NCI-H2196 (cell line): ENCODE measurements around the gene SKAP1.
A peak's percentile ranks its signal among the peaks of the same experiment; 100 is the strongest.

Experiments
- DNase-seq: peaks from one replicate; lab custom pipeline; 2025; ENCODE audit not compliant: unreplicated experiment; lab: John Stamatoyannopoulos, UW

SKAP1 gene

DNA sequence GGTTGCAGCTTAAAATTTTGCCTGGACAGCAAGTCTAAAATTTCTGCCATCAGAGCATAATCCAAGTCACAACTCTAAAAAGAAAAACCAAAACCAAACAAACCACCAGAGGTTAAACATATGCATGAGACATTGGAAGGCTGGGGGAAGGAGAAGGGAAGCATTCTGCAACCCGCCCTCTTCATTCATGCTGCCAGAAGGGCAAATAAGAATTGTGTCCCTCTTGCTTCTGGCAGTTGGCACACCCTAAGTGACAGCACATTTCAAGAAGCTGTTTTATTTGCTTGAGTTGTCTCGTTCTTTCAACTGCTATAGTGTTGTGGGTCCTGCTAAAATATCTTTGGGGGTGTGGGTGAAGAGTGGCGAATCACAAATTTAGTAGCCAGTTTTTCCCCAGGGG is 99.6 kb downstream of the SKAP1 start:
- no peak for DNase-seq

DNA sequence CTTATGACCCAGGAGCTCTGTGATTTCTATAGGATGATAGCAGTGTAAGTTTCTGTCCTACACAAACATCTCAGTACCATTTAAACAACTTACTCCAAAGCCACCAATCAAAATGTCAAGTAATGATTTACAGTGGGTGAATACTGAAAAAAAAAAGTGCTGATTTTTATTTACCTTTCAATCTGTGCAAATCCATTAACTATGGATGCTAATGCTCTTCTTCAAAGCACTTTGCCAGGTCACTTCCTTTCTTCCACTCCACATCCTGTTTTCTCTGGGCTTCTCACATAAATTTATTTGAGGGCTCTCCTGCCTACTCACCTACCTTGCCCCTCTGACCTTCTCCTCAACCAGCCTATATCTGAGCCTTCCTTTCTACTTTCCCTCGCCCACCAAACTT is 101.6 kb downstream of the SKAP1 start:
- no peak for DNase-seq

DNA sequence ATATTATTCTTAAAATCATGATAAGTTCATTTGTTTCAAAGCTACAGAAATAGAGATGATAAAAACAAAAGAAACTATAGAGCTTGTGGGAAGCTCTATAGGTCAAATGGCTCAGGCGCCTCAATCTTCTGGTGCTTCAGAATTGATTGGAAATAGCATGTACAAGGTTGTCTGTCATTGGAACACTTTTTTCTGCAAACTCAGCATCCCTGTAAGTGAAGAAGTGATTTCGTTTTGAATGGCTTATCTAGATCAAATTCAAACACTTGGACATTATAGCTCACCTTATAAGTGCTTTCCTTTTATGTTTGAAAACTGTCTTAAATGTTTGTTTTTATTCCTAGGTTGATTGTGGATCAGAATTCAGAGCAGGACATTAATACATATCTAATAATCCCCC is 103.7 kb downstream of the SKAP1 start:
- DNase-seq, result no peak

DNA sequence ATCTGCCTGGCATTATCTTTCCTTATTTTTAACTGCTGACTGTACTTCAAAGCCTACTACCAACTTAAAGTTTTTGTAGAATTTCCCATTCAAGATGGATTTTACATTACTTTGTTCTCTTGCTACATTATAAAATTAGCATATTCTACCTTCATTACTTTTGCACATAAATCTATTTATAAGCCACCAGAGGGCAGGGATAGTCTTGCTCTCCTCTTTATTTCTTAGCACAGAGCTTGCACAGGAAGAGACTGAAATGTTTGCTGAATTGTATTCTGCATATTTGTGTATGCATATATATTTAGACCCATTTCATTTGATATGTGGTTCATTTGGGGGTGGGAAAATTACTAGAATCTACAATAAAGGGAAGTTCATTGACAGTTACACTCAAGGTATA is 108.0 kb downstream of the SKAP1 start:
- DNase-seq, result no peak

DNA sequence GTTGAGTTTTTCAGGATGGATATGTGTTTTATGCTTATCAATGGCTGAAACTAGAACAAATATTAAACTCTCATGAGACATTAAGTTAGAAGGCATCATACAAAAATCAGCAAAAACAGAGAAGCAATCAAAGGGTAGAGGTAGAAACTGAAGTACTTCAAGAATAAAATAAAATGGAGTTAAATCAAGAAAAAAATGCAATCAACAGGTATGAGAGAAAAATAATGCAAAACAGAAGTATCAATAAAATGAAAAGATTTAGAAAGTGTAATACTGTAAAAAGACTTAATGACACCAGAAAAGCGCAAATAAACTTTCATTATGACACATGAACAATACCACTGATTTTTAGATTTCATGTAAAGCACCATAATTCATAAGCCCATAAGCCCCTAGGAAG is 112.3 kb downstream of the SKAP1 start:
- DNase-seq, result no peak

DNA sequence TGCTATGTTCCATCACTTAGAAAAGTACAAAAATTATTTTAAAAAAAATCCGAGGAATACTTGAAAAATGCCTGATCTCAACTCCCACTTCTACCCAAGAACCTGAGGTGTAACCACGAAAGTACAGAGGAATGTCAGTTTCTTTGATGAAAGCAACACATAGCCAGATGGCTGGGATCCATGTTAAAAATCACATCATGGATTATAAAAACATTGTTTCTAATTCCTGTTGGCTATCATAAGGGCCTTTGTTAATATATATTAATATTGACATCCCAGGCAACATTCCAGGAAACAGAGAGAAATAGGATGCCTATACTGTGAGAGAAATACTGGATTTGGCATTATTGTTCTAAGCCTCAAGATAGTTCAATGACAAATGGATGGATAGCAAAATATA is 115.3 kb downstream of the SKAP1 start:
- no peak for DNase-seq

DNA sequence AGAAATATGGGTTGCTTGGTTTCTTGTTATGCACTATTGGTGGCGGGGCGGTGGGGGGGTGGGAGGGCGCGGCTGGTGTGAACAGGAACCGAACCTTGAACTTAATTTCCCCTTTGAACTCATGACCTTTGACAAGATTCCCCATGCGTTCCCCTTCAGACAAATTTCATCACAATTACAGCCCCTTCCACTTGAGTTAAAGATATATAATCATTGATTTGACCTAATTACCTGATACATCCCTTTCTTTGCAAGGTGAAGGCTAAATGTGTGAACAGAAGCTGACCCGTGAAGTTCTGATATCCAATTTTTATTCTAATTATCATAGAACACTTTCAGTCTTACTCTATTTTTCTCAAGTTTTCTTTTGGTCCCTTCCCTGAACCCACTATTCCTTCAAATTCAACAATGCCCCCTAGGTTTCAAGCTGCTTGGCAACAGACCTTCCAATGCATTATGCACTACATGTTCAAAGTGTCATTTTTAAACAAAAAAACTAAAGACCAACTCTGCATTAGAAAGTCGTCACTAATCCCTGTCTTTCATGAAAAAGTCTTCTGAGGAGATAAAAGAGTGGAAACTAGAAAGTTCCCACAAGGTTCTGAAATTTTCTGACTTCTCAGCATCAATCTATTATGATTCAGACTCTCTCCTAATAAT is 116.8 kb downstream of the SKAP1 start:
- no peak for DNase-seq

DNA sequence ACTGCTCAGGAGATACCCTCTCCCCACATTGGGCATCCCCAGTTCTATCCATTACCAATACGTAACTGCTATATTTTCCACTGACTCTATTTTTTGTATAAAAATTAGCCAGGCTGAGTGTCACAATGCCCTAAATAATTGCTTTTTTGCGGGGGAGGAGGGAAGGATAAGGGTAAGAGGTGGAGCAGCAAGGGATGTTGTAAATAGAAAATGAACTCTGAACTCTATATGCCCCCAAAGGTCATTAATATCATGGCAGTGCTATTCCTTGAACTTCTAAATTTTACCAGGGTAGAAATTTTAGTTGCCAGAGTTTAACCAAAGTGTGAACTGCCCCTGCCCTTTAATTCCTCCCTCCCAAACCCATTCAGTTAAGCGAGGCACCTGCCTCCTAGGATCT is 118.7 kb downstream of the SKAP1 start:
- no peak for DNase-seq

DNA sequence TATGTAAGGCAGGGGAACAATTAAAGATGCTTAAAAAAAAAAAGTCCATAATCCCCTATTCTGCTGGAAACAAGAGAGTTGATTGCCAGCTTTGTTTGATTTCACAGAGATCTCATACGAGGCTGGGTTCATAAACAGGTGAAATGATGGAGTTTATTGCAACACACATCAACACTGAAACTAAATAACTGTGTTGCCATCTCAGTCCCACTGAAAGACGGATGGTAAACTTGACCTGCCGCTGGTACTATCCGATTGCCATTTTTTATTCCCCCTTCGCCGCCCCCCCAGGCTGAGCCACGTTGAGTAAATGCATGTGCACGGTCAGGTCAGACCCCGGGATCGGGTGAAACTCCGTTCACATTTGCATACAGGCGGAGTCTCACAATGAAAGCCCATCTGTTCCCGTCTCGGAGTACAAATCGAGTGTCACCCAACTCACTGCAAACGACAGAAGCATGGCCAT is 119.2 kb downstream of the SKAP1 start:
- no peak for DNase-seq

DNA sequence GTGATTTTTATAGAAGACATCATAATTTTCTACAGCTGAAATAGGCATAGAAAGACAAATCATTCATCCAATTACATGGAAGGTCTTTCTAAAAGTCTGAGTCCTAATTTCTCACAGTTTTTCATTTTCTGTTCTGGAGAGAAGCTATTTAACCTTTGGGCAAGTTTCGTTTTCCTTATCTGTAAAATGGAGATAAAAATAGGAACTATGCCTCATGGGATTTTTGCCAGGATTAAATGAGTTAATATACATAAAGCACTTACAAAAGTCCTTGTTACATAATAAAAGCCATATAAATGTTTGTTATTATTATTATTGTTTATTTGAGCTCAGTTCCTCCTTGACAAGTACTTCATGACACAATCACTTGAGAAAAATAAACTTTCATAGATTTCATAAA is 121.4 kb downstream of the SKAP1 start:
- no peak for DNase-seq

DNA sequence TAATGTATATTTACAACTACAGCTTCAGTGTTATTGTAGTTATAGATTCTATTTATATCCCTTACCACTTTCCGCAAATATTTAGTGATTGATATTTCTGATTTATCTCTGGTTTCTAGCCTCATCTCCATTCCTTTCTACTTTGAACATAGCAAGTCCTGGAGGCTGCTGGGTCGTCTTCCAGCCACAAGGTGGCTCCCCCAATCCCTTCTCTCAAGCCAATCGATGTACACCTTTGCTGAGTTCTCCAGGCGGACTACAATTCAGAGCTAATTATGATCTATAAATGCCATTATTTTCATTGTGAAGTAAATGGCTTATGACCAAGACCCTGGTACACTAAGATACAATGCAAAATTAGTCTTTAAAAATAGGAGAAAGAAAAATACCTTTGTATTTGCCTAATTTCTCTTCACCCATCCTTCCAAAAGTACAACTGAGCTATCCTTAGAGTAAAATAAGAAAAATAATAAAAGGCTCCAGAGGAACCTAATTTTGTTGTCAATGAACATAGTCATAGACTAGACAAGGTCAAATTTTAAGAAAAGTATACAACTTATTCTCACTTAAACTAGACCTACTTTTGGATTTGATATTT is 122.1 kb downstream of the SKAP1 start:
- DNase-seq, result peak; percentile 25

DNA sequence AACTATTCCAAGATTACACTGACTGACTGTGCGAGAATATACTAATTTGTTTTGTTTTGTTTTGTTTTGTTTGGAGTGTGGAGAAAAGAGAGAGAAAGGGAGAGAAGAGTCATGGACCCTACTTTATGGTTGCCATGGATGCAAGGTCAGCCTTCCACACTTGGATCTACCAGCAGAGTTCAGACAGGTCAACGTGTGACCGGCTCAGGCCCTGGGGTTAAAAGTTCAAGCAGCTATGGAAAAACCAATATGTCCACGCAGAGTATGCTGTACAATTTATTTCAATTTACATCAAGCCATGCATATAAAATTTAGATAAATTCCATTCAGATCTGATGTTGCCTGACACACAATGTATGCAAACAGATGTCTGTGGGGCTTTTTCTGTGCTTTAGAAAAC is 122.8 kb downstream of the SKAP1 start:
- DNase-seq, result no peak

DNA sequence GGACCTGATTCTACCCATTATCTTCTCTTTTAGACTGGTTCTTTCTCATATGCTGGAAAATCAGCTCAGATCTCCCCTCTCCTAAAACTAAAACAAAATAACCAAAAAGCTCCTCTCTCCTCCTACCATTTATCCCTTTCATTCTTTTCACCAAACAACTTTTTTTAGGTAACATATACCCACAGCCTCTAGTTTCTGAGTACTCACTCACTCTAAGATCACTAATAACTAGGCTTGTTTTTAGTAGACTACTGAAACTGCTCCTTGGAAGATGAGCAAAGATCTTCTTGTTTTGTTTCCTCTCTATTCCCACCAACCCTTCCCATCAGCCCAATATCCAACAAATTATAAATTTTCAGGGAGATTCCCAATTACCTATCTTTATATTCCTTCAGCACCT is 129.0 kb downstream of the SKAP1 start:
- no peak for DNase-seq

DNA sequence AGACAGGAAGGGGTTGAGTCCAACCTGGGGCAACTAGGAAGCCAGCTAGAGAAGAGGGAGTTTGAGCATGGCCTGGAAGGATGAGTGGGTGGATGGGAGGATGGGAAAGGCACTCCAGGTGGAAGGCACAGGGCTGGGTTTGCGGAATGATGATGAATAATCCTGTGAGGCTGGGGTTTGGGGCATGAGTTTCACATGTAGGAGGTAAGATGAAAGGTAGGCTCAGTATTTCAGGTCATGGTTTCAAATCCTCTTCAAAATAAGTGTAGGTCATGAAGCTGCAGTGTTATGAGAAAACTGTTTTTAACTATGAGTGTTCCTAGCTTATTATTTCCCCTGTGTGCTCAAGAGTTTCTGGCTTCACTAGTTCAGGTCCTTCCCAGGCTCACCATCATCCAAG is 130.3 kb downstream of the SKAP1 start:
- no peak for DNase-seq

DNA sequence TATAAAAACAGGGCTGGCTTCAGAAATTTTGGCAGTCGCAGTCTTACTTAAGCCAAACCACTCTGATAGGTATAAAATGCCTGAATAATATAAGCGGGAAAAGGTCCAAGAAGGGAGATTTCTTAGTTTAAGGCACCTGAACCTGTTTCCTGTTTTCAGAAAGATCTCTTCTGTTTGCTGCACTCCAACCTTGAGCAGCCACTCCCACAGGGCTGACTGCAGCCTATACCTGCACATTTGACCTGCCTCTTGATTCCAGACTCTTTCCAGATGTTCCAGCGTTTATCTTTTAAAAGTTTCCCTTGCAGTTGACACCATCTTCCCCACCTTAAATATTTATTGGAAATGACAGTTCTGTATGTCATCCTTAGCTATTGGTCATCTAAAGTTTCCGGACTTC is 132.2 kb downstream of the SKAP1 start:
- no peak for DNase-seq

DNA sequence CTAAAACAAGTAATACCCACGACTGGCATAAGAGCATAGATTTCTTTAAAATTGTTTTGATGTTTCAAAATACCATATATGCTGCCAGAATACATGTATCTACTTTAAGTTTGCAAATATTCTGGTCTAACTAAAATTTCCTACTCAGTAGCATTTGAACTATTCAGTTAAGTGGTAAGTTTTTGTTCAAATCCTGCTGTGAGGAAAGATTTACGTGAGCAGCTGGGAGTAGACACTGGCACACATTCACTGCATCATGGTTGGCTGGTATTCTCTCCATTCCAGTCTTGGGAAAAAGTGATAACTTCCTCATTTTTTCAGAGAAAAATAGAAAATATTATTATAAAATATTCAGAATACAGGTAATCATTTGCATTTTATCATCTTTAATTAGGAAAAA is 133.6 kb downstream of the SKAP1 start:
- DNase-seq, result no peak

DNA sequence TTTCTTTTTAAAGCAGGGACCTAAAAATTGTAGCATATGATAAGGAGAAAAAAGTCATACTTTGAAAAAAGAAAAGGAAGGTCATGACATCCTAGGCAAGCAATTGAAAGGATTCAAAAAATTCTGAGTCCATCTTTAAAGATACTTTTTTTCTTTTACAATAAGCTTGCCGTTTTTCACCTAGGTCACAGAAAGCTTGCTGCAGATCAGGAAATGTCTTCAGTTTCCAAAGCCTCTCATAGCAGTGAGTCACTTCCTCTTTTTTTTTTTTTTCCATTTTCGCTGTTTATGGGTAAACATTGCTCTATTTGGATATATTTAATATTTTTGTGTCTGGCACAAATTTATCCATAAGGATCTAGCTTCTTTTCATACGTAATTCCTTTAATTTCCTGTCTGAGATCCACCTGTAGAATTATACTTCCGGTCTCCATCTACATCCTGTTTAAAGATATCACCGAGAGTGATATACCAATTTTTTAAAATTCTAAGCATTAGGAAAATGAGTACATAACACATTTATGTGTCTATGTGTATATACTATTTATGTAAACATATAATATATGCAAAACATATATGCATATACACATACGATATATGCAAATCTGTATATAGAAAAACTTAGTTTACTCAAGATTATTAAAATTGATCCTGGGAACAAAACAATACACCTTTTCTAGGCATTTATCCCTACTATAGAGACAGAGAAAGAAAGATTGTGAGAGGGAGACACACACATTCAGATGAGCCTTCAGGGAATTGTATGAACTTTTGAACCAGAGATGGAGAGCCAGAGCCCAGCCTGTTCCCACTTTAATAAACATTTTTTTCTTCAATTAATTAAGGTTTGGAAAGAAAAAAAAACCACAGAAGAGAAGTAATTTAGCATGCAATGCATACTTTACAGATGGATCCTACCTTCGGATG is 134.4 kb downstream of the SKAP1 start:
- no peak for DNase-seq

DNA sequence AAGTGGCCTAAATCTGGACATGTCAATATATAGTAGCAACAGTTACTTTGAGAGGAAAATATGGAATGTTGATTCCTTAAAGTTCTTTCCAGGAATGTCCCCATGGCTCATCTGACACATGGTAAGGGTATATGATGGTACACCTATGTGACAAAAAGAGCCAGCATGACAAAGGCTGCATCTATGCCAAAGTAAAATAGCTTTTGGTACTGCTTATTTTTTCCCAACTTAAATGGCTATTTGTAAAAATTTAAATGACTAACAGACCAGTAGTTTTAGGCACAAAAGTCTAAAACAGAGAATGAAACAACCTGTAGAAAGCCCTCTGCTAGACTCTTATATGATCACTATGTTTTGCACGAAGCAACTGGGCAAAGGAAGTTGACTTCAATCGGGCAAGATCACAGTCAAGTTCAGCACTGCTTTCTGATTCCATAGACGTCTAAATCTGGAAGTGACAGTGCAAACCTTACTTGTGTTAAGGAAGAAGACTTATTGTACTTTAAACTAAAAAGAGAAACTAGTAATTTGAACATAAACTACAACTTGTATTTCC is 135.1 kb downstream of the SKAP1 start:
- DNase-seq, result no peak

DNA sequence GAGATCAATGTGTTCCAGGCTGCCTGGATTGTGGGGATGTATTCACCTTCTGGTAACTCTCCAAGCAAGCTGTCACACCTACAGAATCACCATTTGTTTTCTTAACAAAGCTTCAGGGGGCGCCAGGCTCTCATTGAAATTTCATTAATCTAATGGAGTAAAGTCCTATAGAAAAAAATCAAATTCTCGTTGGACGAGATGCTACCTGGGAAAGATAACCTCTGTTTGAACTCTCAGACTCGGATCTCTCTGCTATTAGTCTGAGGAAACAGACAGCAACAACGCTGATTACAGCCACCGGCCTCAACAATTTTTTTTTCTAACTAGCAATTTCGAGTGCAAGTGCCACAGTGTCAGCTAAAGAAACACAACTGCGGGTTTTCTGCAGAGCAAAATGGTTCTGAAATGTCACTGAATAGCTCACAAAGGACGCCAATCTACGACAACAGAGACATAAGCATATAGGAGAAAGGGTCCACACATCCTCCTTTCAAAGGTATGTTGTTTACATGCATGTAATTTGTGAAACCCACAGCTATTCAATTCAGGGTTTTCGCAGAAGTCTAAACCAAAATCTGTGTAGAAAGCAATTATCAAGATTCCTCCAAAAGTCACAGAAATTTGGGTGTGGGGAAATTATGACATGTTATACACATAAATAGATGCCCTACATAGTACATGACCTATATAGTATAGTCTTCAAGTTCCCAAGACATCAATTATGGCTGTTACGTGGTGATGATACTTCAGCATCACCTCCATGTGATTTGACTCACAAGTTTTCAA is 135.8 kb downstream of the SKAP1 start:
- no peak for DNase-seq

DNA sequence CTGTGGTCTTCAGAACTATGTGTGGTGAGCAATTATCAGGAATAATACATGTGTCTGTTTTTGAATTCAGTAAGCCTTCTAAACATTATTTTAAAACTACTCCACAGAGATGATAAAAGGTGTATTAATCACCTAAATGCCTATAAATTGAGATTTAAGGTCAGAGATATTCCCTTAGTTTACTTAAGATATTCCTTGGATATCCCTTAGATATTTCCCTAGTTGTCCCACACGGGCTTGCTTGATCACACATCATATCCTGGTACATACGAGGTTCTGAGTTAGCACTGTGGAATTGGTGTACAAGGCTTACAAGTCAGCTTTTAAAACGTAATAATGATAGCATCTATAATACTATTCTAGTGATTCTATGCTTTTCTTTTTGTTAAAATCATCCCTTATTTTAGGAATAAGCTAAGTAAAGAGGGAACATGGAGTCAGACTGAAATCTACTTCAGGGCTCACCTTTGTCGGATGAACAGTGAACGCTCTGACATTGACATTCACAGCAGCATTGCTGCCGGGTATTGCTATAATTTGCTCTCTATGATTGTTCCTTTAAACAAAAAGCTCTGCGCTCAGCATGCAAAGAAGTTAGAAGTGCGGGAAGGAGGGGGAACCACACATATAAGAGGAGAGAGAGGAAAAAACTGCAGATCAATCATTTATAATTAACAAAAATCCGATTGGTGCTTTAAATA is 136.5 kb downstream of the SKAP1 start:
- DNase-seq, result no peak
